Smooth muscle cell (in vitro differentiated cells): Measurements from ENCODE around the gene PHF24. TPM values are rescaled to one million over a fixed set of nuclear protein-coding genes. Genes with fewer than 3 reads are reported as not detected.

ENCODE experiments used
- DNase-seq: peaks from one replicate; lab custom pipeline; 2025; ENCODE audit not compliant: unreplicated experiment; lab: John Stamatoyannopoulos, UW
- H2AFZ ChIP-seq: fragments of 200-600 bp; sonication (generic); 2 replicates; pipeline ENCODE4 v1.6.0; 2016; ENCODE audit warnings: antibody characterized with exemption, low read depth, mild to moderate bottlenecking
- H3F3A ChIP-seq: fragments of 200-600 bp; sonication (generic); 2 replicates; pipeline ENCODE4 v1.6.0; 2017; ENCODE audit warnings: antibody characterized with exemption, low read depth
- H3K27ac ChIP-seq: fragments of 200-600 bp; sonication (generic); 2 replicates; pipeline ENCODE4 v1.5.1; 2016; ENCODE audit warnings: low read depth, mild to moderate bottlenecking
- H3K27me3 ChIP-seq: fragments of 200-600 bp; sonication (generic); 2 replicates; pipeline ENCODE4 v1.6.1; 2016; ENCODE audit warnings: low read depth, mild to moderate bottlenecking
- H3K36me3 ChIP-seq: fragments of 200-600 bp; sonication (generic); 2 replicates; pipeline ENCODE4 v1.5.1; 2016; ENCODE audit warnings: low read depth
- H3K4me1 ChIP-seq: fragments of 200-600 bp; sonication (generic); 2 replicates; pipeline ENCODE4 v1.5.1; 2016; ENCODE audit warnings: low read depth
- H3K4me2 ChIP-seq: fragments of 200-600 bp; sonication (generic); 2 replicates; pipeline ENCODE4 v1.6.0; 2016; ENCODE audit warnings: mild to moderate bottlenecking
- H3K4me3 ChIP-seq: fragments of 200-600 bp; sonication (generic); 2 replicates; pipeline ENCODE4 v1.5.1; 2016; ENCODE audit warnings: mild to moderate bottlenecking
- H3K79me2 ChIP-seq: fragments of 200-600 bp; sonication (generic); 2 replicates; pipeline ENCODE4 v1.6.0; 2016; ENCODE audit warnings: low read depth, mild to moderate bottlenecking
- H3K9ac ChIP-seq: fragments of 200-600 bp; sonication (generic); 2 replicates; pipeline ENCODE4 v1.6.0; 2016; ENCODE audit warnings: low read depth
- H3K9me3 ChIP-seq: fragments of 200-600 bp; sonication (generic); replicated peaks from 2 replicates; pipeline ENCODE4 v1.5.1; 2016; ENCODE audit warnings: low read depth
- H4K20me1 ChIP-seq: fragments of 200-600 bp; sonication (generic); 2 replicates; pipeline ENCODE4 v1.6.0; 2016; ENCODE audit warnings: low read depth
- WGBS: methylation state at CpG from one replicate; pipeline ENCODE4 v1.1.7; 2016; ENCODE audit warnings: low lambda C conversion rate; 5-methylcytosine and 5-hydroxymethylcytosine counted together
- polyA plus RNA-seq: library from polyadenylated mRNA; unstranded; fragments of >200 nt; fragmentation: Nextera tagmentation; extraction: Ambion mirVana; gene quantifications from 2 replicates; pipeline ENCODE4 v1.2.1, GENCODE V29; 2016
- total RNA-seq: library from RNA; depleted of rRNA; stranded (reverse); fragments of >200 nt; gene quantifications from 2 replicates; pipeline ENCODE4 v1.2.3, GENCODE V29; 2014
- TF ChIP-seq, protein P1 (sequence below): fragments of 200-600 bp; sonication (generic); IDR thresholded peaks from 2 replicates; pipeline ENCODE4 v1.5.1; 2017; ENCODE audit warnings: borderline replicate concordance, mild to moderate bottlenecking, antibody characterized with exemption; ENCODE audit not compliant: insufficient read depth, poor library complexity, severe bottlenecking

Gene PHF24
- total and polyA plus RNA-seq, 2 experiments from 2014 or later: 0.07 to 0.22 TPM

- Histone ChIP-seq H3K27me3 (no peaks in the 10 kb centered on the region), H3K4me1 (peaks cover 8% of the 10 kb centered on the region), H3K36me3 (no peaks in the 10 kb centered on the region), H3K27ac (no peak overlapping the region), H3K79me2 (no peaks in the 10 kb centered on the region), H4K20me1 (no peaks in the 10 kb centered on the region), H3K9me3 (no peaks in the 10 kb centered on the region), H3K4me3 (no peak overlapping the region), H3K9ac (no peak overlapping the region), H3K4me2 (no peak overlapping the region), H2AFZ (no peak overlapping the region), H3F3A (peaks cover 15% of the 10 kb centered on the region)
- TF ChIP-seq, protein P1, sequence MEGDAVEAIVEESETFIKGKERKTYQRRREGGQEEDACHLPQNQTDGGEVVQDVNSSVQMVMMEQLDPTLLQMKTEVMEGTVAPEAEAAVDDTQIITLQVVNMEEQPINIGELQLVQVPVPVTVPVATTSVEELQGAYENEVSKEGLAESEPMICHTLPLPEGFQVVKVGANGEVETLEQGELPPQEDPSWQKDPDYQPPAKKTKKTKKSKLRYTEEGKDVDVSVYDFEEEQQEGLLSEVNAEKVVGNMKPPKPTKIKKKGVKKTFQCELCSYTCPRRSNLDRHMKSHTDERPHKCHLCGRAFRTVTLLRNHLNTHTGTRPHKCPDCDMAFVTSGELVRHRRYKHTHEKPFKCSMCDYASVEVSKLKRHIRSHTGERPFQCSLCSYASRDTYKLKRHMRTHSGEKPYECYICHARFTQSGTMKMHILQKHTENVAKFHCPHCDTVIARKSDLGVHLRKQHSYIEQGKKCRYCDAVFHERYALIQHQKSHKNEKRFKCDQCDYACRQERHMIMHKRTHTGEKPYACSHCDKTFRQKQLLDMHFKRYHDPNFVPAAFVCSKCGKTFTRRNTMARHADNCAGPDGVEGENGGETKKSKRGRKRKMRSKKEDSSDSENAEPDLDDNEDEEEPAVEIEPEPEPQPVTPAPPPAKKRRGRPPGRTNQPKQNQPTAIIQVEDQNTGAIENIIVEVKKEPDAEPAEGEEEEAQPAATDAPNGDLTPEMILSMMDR: no peak
- no peak for DNase-seq
- 74% methylated on average over 4 of the region's 4 CpGs for WGBS
Measured at GRCh38 chr9:35029241-35029640, 71.2 kb downstream of the PHF24 start.

GRCh38 chr9:35029852-35030251 is 71.8 kb downstream of the PHF24 start:
- peaks cover 8% of the 10 kb centered on the region for H3K4me1 ChIP-seq
- no peaks in the 10 kb centered on the region for H3K36me3 ChIP-seq
- no peaks in the 10 kb centered on the region for H4K20me1 ChIP-seq
- H3K9me3 ChIP-seq: no peaks in the 10 kb centered on the region
- no peaks in the 10 kb centered on the region for H3K79me2 ChIP-seq
- peaks cover 15% of the 10 kb centered on the region for H3F3A ChIP-seq
- no peak overlapping the region for H3K9ac ChIP-seq
- WGBS: 95% methylated on average over 2 of the region's 2 CpGs
- TF ChIP-seq, protein P1: no peak
- no peak for DNase-seq
- no peak overlapping the region for H2AFZ ChIP-seq
- no peak overlapping the region for H3K4me3 ChIP-seq
- H3K4me2 ChIP-seq: no peak overlapping the region
- no peak overlapping the region for H3K27ac ChIP-seq
- no peaks in the 10 kb centered on the region for H3K27me3 ChIP-seq

Other genes with a start within 250 kb of the PHF24 start
- gene CCL21, start 248.1 kb upstream of the PHF24 start, total RNA-seq: not detected in 2 replicates
- not detected in 2 replicates for gene CCL21, start 248.1 kb upstream of the PHF24 start, polyA plus RNA-seq
- 26.8 and 29.6 TPM in 2 replicates for gene DNAJB5, start 31.5 kb downstream of the PHF24 start, total RNA-seq
- 28.4 and 30.5 TPM in 2 replicates for gene DNAJB5, start 31.5 kb downstream of the PHF24 start, polyA plus RNA-seq
- 207 and 234 TPM in 2 replicates for gene VCP, start 114.3 kb downstream of the PHF24 start, total RNA-seq
- 302 and 314 TPM in 2 replicates for gene VCP, start 114.3 kb downstream of the PHF24 start, polyA plus RNA-seq
- 13.0 and 22.9 TPM in 2 replicates for gene FANCG, start 121.7 kb downstream of the PHF24 start, total RNA-seq
- gene FANCG, start 121.7 kb downstream of the PHF24 start, polyA plus RNA-seq: 19.0 and 21.9 TPM in 2 replicates
- 21.3 and 27.5 TPM in 2 replicates for gene PIGO, start 138.3 kb downstream of the PHF24 start, total RNA-seq
- gene PIGO, start 138.3 kb downstream of the PHF24 start, polyA plus RNA-seq: 29.5 and 36.4 TPM in 2 replicates
- gene STOML2, start 144.8 kb downstream of the PHF24 start, total RNA-seq: 70.8 and 78.2 TPM in 2 replicates
- gene STOML2, start 144.8 kb downstream of the PHF24 start, polyA plus RNA-seq: 125 and 130 TPM in 2 replicates
- 30.2 and 37.1 TPM in 2 replicates for gene ATOSB, start 157.6 kb downstream of the PHF24 start, total RNA-seq
- 38.4 and 39.9 TPM in 2 replicates for gene ATOSB, start 157.6 kb downstream of the PHF24 start, polyA plus RNA-seq
- 15.1 and 17.0 TPM in 2 replicates for gene UNC13B, start 203.7 kb downstream of the PHF24 start, total RNA-seq
- gene UNC13B, start 203.7 kb downstream of the PHF24 start, polyA plus RNA-seq: 9.2 TPM in 2 replicates